ENCODE results near the gene THEMIS2. TPM values are rescaled to one million over a fixed set of nuclear protein-coding genes. Genes with fewer than 3 reads are reported as not detected.
"Not testable (repeated sequence)": the region's sequence is repeated elsewhere in the genome, so short reads cannot be mapped to it uniquely, and the experiment has no call there.

The THEMIS2 gene
- total RNA-seq, 2 experiments from 2014 or later: 4.1 to 20.3 TPM

- no peaks in the 10 kb centered on the region for H3K79me2 ChIP-seq (ENCODE audit: insufficient read depth, low read depth, low read length)
- H3K9me3 ChIP-seq (ENCODE audit: low read length): no peaks in the 10 kb centered on the region
- H3K27ac ChIP-seq (ENCODE audit: low read depth, low read length, poor library complexity, severe bottlenecking): no peak overlapping the region
- H4K20me1 ChIP-seq (ENCODE audit: insufficient read depth, low read length): no peaks in the 10 kb centered on the region
- H3K9me2 ChIP-seq (ENCODE audit: insufficient read depth, low read length): no peaks in the 10 kb centered on the region
- DNase-seq (ENCODE audit: low spot score): no peak
- no peaks in the 10 kb centered on the region for H3K4me1 ChIP-seq (ENCODE audit: insufficient read depth, low read length, poor library complexity, severe bottlenecking)
- no TSS peak for BruUV-seq (replicated peaks)
- ChIA-PET POLR2A (no interaction called here), CTCF (ENCODE audit: unreplicated experiment) (no interaction called here)
- H2AFZ ChIP-seq (ENCODE audit: low read length): no peak overlapping the region
- intact Hi-C loops (cut with micrococcal nuclease; ENCODE audit: unreplicated experiment): no loop called here
- no peak for TF ChIP-seq CTCF (conservative IDR thresholded peaks at IDR 0.05; ENCODE audit: low read length)
- TF ChIP-seq EZH2phosphoT487 (IDR thresholded peaks at IDR 0.05; ENCODE audit: borderline replicate concordance, low read depth, low read length): no peak
- H3K36me3 ChIP-seq (ENCODE audit: insufficient read depth, low read length): peaks cover 29% of the 10 kb centered on the region; the same call in 1 of the 2 replicates
- H3K4me2 ChIP-seq (ENCODE audit: low read length): no peak overlapping the region
- H3K4me3 ChIP-seq (ENCODE audit: low read depth, low read length, poor library complexity, severe bottlenecking): no peak overlapping the region
Observed at GRCh38 chr1:27824411-27824810, 47.9 kb upstream of the THEMIS2 start.

DNA sequence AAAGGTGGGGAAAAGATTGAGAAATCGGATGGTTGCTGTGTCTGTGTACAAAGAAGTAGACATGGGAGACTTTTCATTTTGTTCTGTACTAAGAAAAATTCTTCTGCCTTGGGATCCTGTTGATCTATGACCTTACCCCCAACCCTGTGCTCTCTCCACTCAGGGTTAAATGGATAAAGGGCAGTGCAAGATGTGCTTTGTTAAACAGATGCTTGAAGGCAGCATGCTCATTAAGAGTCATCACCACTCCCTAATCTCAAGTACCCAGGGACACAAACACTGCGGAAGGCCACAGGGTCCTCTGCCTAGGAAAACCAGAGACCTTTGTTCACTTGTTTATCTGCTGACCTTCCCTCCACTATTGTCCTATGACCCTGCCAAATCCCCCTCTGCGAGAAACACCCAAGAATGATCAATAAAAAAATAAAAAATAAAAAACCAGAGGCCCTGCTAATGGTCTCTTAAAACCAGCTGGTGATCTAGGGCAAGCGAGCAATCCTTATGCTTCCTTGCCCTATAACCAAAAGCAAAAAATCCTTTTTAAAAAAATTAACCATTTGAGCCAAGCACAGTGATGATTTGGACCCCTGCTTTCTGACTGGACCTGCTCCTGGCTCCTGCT is 42.9 kb upstream of the THEMIS2 start:
- BruUV-seq (replicated peaks); CTCF ChIA-PET (ENCODE audit: unreplicated experiment); DNase-seq (ENCODE audit: low spot score); H3K9me3 ChIP-seq (ENCODE audit: low read length); H3K9me2 ChIP-seq (ENCODE audit: insufficient read depth, low read length); intact Hi-C loops (cut with micrococcal nuclease; ENCODE audit: unreplicated experiment): not testable (repeated sequence)
- H4K20me1 ChIP-seq (ENCODE audit: insufficient read depth, low read length): peaks cover 23% of the 10 kb centered on the region
- POLR2A ChIA-PET: interaction anchor here (0.5 to 1.2 kb wide), 5 partner anchors 14 to 431 kb away, joined by 3 to 4 read pairs (median 3); no protein-coding TSS in a partner anchor
- peak overlapping the region; percentile 60 for H3K27ac ChIP-seq (ENCODE audit: low read depth, low read length, poor library complexity, severe bottlenecking)
- peaks cover 38% of the 10 kb centered on the region for H3K79me2 ChIP-seq (ENCODE audit: insufficient read depth, low read depth, low read length)
- peak overlapping the region; percentile 90 for H3K4me2 ChIP-seq (ENCODE audit: low read length)
- H2AFZ ChIP-seq (ENCODE audit: low read length): 0 out of 2 replicates have a peak overlapping the region, but pooled peaks have one; percentile 78
- peaks cover 27% of the 10 kb centered on the region for H3K36me3 ChIP-seq (ENCODE audit: insufficient read depth, low read length)
- peak overlapping the region; percentile 92 for H3K4me3 ChIP-seq (ENCODE audit: low read depth, low read length, poor library complexity, severe bottlenecking)
- H3K4me1 ChIP-seq (ENCODE audit: insufficient read depth, low read length, poor library complexity, severe bottlenecking): peaks cover 23% of the 10 kb centered on the region

GRCh38 chr1:27830621-27831440 is 41.5 kb upstream of the THEMIS2 start, which contains the start of gene PPP1R8:
Gene PPP1R8, plus strand, starts transcription at chr1:27830782. Its CDS starts 54 bp downstream, at chr1:27830836.
- peak within 1 kb of the TSS; percentile 90 for H3K4me2 ChIP-seq (ENCODE audit: low read length)
- no peak for TF ChIP-seq CTCF (conservative IDR thresholded peaks at IDR 0.05; ENCODE audit: low read length)
- no peak for TF ChIP-seq EZH2phosphoT487 (IDR thresholded peaks at IDR 0.05; ENCODE audit: borderline replicate concordance, low read depth, low read length)
- peak; percentile 97 for DNase-seq (ENCODE audit: low spot score)
- peaks cover 52% of the 10 kb centered on the region for H3K79me2 ChIP-seq (ENCODE audit: insufficient read depth, low read depth, low read length)
- ChIA-PET CTCF (ENCODE audit: unreplicated experiment) (interaction anchor here (0.6 kb wide), 1 partner anchor 585 kb away, joined by 3 read pairs; no protein-coding TSS in a partner anchor), POLR2A (interaction anchor here (0.5 to 2.1 kb wide), 11 partner anchors 10 to 796 kb away, joined by 3 to 13 read pairs (median 4); partner anchors contain the start of genes FAM76A and STX12)
- H2AFZ ChIP-seq (ENCODE audit: low read length): peak within 1 kb of the TSS; percentile 78
- peak within 1 kb of the TSS; percentile 92 for H3K4me3 ChIP-seq (ENCODE audit: low read depth, low read length, poor library complexity, severe bottlenecking)
- peaks cover 23% of the 10 kb centered on the region for H3K4me1 ChIP-seq (ENCODE audit: insufficient read depth, low read length, poor library complexity, severe bottlenecking)
- peaks cover 41% of the 10 kb centered on the region for H3K36me3 ChIP-seq (ENCODE audit: insufficient read depth, low read length)
- H3K9me2 ChIP-seq (ENCODE audit: insufficient read depth, low read length): no peaks in the 10 kb centered on the region
- intact Hi-C loops (cut with micrococcal nuclease; ENCODE audit: unreplicated experiment): loop anchor here (1.0 to 10.0 kb wide), 2 partner anchors 106 to 156 kb away; partner anchors contain the start of genes FAM76A and IFI6
- no peaks in the 10 kb centered on the region for H3K9me3 ChIP-seq (ENCODE audit: low read length)
- H3K27ac ChIP-seq (ENCODE audit: low read depth, low read length, poor library complexity, severe bottlenecking): peak within 1 kb of the TSS; percentile 60
- peaks cover 23% of the 10 kb centered on the region for H4K20me1 ChIP-seq (ENCODE audit: insufficient read depth, low read length)
- BruUV-seq (replicated peaks): no TSS peak
